Hematopoietic multipotent progenitor cell treated with erythropoietin and hydrocortisone succinate and interleukin-3 and kit ligand, for 15 days (in vitro differentiated cells): Measurements from ENCODE around the gene SCYL2.
"Not testable (repeated sequence)": the region's sequence is repeated elsewhere in the genome, so short reads cannot be mapped to it uniquely, and the experiment has no call there.

ENCODE experiments used
- DNase-seq: peaks from one replicate; pipeline ENCODE4 v3.0.0-alpha.2; 2015; ENCODE audit warnings: low spot score

SCYL2 gene, protein sequence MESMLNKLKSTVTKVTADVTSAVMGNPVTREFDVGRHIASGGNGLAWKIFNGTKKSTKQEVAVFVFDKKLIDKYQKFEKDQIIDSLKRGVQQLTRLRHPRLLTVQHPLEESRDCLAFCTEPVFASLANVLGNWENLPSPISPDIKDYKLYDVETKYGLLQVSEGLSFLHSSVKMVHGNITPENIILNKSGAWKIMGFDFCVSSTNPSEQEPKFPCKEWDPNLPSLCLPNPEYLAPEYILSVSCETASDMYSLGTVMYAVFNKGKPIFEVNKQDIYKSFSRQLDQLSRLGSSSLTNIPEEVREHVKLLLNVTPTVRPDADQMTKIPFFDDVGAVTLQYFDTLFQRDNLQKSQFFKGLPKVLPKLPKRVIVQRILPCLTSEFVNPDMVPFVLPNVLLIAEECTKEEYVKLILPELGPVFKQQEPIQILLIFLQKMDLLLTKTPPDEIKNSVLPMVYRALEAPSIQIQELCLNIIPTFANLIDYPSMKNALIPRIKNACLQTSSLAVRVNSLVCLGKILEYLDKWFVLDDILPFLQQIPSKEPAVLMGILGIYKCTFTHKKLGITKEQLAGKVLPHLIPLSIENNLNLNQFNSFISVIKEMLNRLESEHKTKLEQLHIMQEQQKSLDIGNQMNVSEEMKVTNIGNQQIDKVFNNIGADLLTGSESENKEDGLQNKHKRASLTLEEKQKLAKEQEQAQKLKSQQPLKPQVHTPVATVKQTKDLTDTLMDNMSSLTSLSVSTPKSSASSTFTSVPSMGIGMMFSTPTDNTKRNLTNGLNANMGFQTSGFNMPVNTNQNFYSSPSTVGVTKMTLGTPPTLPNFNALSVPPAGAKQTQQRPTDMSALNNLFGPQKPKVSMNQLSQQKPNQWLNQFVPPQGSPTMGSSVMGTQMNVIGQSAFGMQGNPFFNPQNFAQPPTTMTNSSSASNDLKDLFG

DNA sequence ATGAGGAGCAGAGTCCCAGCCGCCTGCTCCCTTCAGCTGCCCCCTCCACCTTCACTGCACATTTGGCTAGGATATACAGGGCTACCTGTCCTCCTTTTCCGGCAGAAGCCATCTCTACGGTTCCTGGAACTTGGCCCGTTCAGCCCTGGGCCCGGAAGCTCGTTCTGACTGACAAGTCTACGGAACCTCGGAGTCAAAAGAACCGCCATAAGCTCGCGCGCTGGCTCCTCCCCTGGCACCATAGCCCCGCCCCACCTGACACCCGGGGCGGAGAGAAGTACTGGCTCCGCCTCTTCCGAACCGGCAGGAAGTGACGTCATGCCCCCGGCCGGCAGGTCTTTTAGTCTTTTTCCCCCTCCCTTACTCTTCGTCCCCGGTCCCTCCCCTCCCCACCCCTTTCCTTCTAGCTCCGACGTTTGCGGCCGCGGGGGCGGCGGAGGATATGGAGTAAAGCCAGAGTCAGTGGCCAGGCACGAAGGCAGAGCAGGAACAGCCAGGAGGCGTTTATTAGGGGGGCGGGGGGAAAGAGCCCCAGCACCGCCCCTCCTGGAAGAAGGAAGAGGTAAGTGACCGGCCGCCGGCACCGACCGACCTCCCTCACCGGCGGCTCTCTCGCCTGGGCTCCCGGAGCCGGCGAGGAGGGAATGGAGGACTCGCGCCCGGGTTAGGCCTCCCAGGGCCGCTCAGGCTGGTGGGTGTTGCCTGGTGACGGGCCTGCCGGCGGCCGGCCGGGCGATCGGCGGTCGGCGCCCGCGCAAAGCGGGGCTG lies at the start of gene SCYL2, which contains the start of gene DEPDC4:
SCYL2 (plus strand) TSS at position 343 of the 768 bp plus-strand sequence. CDS start 15,794 bp downstream, outside the sequence.
DEPDC4 (minus strand) TSS at position 245 of the 768 bp plus-strand sequence; CDS start at position 242, 3 bp downstream.
- DNase-seq: peak; percentile 94

DNA sequence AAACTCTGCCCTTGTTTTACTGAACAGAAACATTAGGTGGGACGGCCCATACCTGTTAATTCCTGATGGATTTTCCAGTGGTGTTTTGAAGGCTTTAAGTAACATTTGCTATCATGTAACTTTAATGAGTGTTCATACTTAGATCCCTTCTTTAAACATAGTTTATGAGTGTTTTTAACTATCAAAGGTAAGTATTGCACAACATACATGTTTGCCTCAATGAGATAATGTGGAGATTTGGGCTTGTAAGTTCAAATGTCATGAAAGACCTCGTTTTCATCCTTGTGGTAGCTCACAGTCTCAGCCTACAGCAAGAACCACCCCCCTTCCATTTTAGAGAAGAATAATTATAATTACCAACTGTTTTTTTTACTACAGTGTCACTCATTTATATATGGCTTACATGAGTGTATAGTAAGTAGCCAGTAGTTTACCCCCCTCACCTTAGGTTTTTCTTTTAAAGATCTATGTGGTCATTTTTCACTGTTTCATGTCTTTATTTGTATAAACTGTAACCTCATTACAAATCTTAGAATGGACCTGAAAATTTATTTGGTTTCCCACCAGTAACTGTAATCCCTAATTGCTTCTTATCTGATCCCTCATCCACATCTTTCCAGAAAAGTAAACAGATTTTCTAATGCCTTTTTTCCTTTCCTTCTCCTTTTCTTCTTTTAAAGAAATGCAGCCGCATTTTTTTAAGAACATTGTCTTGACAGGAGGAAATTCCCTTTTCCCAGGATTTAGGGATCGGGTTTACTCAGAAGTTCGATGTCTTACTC lies 47.5 kb upstream of the SCYL2 start:
- no peak for DNase-seq

DNA sequence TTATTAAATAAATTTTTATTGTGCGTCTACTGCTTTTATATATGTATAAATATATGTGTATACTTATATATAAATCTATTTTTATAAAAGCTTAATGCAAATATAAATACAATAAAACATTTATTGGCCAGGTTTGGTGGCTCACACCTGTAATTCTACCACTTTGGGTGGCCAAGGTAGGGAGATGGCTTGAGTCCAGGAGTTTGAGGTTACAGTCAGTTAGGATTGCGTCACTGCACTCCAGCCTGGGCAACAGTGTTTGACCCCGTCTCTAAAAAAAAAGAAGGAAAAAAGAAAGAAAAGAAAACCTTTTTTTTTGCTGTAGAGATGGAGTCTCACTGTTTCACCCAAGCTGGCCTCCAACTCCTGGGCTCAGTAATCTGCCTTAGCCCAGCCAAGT lies 45.5 kb upstream of the SCYL2 start:
- DNase-seq: no peak

DNA sequence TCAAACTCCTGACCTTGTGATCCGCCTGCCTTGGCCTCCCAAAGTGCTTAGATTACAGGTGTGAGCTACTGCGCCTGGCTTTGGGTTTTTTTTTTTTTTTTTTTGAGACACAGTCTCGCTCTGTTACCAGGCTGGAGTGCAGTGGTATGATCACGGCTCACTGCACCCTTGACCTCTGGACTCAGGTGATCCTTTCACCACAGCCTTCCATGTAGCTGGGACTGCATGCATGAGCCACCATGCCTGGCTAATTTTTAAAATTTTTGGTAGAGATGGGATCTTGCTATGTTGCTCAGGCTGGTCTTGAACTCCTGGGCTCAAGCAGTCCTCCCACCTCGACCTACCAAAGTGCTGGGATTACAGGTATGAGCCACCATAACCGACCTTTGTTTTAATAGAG lies 44.8 kb upstream of the SCYL2 start:
- DNase-seq: not testable (repeated sequence)

DNA sequence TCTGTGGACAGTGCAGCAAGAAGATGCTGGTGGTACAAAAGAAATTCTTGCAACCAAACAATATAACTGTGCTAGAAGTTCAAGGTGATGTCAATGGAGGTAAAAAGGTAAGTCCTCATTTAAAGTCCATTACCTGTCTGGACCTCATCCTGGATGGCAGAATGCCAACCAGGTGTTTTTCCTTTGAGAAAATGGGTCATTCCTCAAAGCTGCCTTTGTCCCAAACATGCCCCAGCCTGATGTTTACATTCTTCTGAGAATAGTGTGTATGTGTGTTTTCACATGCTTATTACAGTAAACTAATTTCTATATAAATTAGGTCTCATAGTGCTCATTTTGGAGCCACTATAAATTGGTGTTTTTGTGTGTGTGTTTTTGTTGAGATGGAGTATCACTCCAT lies 41.5 kb upstream of the SCYL2 start:
- no peak for DNase-seq

DNA sequence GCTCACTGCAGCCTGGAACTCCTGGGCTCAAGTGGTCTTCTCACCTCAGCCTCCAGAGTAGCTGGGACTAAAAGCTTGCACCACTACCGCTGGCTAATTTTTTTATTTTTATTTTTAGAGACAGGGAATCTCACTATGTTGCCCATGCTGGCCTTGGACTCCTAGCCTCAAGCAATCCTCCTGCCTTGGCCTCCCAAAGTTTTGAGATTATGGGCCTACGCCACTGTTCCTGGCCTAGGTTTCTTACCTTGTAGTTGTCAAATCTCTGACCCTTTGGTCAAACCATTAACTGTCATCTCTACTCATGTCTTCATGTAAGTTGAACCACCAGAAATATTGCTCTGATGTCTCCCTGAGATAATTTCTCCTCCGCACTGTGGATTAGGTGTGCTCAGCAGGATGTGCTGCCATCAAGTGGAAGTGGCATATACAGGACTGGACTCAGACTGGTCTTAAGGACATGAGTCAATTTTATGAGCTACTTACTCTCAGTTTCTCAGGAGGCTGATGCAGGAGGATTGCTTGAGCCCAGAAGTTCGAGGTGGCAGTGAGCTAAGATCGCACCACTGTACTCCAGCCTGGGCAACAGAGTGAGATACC lies 37.8 kb upstream of the SCYL2 start:
- DNase-seq: no peak

DNA sequence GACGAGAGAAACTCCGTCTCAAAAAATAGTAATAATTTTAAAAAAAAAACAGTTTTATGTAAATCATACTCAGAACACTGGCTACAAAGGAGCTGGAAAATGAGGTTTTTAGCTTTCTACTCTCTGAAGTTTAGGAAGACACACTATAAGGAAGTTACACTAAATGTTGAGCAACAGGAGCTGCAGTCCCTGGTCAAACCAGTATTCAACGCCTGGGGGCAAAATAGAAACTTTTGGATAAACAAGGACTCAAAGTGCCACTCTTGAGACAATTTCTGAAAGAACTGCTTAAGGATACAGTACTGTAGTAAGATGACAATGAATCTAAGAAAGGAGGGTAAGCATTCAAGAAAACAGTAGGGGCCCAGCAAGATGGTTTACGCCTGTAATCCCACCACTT lies 37.1 kb upstream of the SCYL2 start:
- DNase-seq: no peak

DNA sequence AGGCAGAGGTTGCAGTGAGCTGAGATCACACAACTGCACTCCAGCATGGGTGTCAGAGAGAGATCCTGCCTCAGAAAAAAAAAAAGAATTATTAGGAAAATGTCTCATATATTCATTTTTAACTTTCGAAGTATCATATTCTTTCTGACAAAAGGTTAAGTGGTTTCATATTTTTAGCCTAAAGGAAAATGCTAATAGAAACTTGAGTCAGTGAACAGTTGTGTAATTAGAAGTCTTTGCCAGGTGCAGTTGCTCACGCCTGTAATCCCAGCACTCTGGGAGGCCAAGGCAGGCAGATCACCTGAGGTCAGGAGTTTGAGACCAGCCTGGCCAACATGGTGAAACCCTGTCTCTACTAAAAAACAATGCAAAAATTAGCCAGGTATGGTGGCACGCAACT lies 35.1 kb upstream of the SCYL2 start:
- DNase-seq: not testable (repeated sequence)

DNA sequence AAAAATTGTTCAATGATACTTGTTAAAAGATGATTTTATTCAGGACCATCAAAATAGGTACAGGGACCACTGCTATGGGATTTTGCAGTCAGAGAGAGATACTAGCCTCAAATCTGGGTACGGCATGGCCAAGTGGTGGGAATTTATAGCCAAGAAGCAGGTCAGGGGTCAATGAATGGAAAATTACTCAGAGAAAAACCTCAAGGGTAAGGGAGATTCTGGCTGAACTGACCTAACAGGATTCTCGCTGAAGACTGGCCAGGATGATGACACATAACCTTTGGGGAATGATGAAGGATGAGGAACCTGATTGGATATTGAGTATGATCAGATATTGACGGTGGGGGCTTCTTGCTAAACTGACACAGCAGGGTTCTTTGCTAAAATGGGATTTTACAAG lies 32.8 kb upstream of the SCYL2 start:
- no peak for DNase-seq

DNA sequence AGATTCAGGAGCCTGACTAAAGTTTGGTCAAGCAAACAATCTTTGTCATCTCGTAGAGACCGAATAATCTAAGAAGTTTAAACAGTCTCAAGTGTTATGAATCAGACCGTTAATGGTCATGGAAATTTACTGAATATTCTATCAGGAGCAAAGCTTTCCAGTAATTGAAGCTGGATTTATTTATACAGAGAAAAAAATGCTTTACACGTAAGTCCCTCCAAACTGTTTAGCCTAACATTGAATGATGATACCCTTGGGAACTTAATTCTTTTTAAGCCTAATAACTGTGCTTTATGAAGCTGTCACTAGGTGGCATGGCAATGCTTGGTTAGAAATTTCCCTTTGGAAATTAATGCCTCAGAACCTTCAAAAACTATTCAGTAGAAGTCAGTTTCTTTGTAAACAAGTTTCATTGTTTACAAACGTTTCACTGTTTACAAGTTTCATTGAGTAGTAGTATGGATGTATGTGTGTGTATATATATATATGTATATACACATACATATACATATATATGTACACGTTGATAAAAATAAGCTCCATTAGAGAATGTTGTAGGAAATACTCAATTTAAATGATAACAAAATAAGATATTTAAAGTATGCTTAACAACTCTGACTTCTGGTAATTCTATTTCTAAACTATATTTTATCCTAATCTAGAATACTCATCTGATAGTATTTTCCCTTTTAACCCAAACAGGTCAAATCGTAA lies 32.2 kb upstream of the SCYL2 start:
- DNase-seq: peak; percentile 54

DNA sequence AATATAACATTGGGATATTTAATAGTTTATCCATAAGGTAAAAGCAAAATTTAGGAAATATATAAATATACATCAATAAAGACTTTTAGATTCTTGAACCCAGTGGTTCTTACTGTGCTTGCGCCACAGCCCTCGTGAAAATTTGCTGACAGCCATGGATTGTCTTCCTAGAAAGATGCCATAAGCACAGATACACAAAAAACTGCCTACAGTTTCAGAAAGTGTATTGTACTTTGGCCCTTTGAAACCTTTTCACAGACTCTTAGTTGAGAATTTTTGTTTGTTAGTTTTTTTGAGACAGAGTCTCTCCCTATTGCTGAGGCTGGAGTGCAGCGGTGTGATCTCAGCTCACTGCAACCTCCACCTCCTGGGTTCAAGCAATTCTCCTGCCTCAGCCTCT lies 28.2 kb upstream of the SCYL2 start:
- no peak for DNase-seq

DNA sequence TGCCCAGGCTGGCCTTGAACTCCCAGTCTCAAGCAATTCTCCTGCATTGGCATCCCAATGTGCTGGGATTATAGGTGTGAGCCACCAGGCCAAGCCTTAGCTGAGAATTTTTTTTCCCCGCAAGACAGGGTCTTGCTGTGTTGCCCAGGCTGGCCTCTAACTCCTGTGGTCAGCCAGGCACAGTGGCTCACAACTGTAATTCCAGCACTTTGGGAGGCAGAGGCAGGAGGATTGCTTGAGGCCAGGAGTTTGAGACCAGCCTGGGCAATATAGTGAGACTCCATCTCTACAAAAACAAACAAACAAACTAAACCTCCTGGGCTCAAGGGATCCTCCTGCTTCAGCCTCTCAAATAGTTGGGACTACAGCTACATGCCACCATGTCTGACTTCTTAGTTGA lies 27.4 kb upstream of the SCYL2 start:
- DNase-seq: no peak

DNA sequence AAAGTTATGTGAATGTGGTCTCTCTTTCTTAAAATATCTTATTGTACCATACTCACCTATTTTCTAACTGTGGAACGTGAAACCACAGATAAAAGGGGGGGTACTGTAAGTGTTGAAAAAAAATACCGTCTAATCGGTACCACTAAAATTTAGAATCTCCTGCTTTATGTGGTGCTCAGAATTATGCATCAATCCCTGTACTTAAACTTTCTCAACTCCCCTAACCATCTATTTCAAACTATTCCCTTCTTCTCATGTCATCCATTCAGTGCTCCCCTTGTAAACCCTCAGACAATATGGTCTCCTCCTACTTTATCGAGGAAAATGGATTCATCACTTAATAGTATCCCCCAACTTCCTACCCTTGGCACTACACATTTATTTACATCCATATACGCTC lies 23.8 kb upstream of the SCYL2 start:
- DNase-seq: no peak

DNA sequence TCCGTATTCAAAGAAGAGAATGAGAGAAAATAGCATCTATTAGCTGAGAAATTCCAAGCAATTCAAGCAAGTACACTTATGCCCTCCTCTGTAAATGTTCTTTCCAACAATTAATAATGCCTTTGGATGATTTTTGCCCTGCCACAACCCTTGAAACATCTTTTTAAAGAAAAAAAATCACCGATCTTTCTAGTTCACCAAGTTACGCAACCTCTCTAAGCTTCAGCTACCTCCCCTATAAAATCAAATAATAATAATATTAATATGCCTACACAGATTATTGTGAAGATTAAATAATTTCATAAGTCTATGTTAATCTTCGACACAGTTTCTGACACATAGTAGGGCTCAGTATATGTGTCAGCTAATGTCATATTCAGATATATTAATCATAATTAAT lies 19.2 kb upstream of the SCYL2 start:
- no peak for DNase-seq

DNA sequence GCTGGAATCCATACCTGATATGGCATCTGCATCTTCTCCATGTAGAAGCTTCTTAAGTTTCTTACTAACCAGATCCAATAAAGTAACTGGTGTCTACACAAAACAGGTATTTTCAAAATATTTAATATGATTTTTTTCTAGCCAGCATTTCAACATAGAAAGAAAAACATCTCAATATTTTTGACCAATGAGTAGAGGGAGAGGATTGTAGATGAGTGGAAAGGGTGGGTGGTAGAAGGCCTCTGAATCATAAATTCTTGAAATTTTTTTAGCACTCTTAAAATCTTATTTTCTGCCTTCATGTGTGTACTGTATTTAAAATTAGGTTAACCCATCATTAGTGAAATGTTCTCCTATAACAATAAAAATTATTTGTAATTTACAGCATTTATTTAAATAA lies 18.1 kb upstream of the SCYL2 start:
- no peak for DNase-seq

DNA sequence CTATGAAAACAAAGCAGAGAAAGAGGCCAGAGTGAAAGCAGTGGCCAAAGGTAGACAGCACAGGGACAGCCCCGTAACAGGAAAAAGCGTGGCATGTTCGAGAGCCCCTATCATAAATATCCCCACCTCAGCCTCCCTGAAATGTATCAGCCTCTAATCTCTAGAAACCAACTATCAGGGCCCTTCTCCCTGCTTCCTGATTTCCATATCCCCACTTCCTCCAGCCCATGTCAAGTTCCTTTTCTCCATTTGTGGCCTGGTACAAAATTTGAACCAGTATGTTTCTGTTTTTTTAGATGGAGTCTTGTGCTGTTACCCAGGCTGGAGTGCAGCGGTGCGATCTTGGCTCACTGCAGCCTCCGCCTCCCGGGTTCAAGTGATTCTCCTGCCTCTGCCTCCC lies 17.0 kb upstream of the SCYL2 start:
- no peak for DNase-seq

DNA sequence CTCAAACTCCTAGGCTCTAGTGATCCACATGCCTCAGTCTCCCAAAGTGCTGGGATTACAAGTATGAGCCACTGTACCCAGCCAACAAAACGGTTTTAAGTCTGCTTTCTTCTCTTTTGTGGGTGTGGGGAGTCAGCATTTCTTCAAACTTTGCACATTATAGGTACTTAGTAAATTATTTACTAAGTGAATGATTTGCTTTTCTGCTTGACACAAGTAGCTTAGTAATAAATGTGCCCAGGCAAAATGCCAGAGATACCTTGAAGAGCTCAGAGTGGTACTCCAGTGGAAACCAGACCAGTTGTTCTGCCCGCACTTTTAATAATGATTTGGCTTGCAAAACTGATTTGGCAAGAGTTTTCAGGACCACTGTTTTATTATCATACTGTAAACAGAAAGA lies 15.1 kb upstream of the SCYL2 start:
- no peak for DNase-seq

DNA sequence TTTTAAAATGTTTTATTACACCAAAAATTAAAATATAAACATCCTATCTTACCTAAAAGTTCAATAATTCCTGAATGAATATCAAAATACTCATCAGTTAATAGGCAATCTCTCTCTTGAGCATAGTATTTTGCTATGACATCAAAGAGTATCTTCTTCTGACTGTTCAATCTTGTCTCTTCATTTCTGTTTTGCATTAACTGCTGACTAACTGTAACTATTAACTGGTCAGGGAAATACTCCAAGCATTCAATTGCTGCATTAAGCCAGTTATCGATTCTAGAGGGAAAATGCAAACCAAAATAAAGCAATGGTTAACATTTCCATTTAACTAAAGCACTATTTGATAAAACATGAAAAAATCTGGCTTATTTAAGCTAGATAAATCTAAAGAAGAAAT lies 13.5 kb upstream of the SCYL2 start:
- DNase-seq: no peak

DNA sequence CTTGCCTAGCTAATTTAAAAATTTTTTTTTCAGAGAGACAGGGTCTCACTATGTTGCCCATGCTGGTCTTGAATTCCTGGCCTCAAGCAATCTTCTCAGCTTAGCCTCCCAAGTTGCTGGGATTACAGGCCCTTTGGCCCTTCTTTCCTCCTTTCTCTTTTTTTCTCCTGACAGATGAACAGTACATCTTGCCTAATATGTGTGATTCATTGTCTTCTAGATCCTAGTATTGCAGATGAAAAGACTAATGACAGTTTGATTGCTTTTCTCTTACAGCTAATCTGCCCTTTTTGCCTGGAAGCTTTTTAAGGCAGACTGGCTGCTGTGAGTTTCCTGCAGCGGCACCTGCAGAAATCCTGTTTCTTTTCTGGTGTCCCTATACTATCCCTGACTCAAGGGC lies 12.1 kb upstream of the SCYL2 start:
- DNase-seq: no peak

DNA sequence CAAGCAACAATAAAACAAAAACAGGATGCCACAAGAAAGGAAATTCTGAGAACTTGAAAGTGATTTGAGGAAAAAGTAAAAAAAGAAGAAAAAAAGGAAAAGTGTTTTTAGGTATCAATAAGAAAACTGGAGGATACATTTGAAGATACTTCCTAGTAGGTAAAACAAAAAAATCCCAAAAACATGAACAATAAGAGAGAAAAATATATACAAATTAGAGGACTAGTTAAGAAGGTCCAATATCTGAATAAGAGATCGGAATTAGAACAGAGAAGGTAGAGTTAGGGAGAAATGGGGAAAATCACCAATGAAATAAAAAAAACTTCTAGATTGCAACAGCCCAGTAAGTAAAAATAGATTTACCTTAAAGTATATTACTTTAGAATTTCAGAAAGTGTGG lies 8.8 kb upstream of the SCYL2 start:
- no peak for DNase-seq
